HG03280 (cell line): Measurements from ENCODE around the gene ASB13.

Experiments
- ATAC-seq: cut with Tn5 transposase; IDR thresholded peaks from one replicate; pipeline ENCODE4 v1.9.1; 2021; ENCODE audit warnings: mild to moderate bottlenecking, moderate library complexity; ENCODE audit not compliant: unreplicated experiment

Gene ASB13

DNA sequence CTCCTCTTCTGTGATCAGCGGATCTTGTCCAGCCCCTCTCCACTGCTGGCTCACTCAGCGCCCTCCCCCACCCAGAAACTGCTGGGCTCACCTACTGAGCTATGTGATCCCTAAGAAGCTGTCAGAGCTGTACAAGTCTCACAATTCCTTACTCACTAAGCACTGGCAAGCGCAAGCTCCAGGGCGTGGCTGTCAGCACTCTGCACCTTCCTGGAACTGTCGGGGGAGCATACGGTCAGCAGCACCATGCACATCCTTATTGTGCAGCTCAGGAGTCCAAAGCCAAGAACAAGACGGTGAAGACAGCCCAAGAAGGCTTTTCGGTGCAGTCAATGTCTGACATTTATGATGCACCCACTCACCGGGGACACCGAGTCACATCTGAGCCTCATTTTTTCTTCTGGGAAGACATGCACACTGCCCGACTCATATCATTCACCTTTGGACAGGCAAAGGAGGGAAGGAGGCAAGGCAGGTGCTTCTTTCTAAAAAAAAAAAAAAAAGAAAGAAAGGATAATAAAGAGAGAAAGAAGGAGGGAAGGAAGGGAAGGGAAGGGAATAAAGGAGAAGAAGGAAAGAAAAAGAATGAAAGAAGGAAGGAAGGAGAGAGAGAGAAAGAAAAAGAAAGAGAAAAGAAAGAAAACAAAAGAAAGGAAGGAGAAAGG lies 56.3 kb downstream of the ASB13 start:
- no peak for ATAC-seq

DNA sequence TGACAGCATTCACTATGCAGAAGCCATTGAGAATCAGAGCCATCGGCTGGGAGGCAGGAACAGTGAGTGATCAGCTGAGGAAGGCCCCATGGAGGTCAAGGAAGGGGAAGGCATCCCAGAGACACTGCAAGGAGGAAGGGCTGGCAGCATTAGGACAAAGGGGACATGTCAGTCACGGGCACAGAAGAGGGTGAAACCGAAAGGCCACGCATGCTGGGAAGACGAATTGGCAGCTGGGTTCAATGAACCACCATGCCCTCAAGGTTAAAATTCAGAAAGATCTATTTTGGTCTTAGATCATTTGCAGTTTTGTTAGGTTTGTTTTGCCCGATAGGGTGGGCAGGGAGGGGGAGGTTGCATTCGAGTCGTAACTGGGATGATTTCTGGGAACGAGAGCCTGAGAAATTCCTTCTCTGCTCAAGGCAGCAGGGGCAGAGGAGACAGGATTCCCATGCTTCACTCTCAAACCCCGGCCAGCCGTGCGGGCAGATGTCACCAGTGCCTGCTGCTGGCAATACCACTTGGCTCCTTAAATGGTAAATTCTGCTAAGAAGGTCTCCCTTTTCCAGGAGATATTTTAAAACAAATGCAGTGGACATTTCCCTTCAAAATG lies 57.7 kb downstream of the ASB13 start:
- ATAC-seq: no peak

GRCh38 chr10:5607594-5607993 lies 58.8 kb downstream of the ASB13 start:
- no peak for ATAC-seq

GRCh38 chr10:5606864-5607263 lies 59.5 kb downstream of the ASB13 start:
- no peak for ATAC-seq

GRCh38 chr10:5606321-5606720 lies 60.1 kb downstream of the ASB13 start:
- no peak for ATAC-seq

DNA sequence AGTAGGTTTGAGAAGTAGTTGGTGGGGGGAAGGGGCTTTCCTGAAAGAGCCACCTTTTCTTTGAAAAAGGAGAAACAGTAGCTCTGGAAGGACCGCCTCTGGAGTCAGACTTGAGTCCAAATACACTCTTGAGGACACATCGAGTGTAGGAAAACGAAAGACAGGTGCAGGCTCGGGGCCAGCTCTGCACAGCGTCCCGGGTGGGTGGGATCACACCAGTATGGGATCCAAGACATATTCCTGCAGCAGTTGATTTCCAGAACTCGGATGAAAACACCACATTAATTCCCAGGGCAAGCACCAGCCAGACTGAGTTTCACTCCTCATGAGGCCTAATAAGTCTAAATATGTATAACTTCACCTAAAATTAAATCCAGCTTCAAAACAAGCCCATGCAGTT lies 61.4 kb downstream of the ASB13 start:
- ATAC-seq: no peak

- ATAC-seq: no peak
These were observed 62.0 kb downstream of the ASB13 start for GRCh38 chr10:5604236-5604925.

- no peak for ATAC-seq
These were observed 62.6 kb downstream of the ASB13 start for GRCh38 chr10:5603848-5604170.

- no peak for ATAC-seq
These were observed 63.1 kb downstream of the ASB13 start for GRCh38 chr10:5603091-5603847.

DNA sequence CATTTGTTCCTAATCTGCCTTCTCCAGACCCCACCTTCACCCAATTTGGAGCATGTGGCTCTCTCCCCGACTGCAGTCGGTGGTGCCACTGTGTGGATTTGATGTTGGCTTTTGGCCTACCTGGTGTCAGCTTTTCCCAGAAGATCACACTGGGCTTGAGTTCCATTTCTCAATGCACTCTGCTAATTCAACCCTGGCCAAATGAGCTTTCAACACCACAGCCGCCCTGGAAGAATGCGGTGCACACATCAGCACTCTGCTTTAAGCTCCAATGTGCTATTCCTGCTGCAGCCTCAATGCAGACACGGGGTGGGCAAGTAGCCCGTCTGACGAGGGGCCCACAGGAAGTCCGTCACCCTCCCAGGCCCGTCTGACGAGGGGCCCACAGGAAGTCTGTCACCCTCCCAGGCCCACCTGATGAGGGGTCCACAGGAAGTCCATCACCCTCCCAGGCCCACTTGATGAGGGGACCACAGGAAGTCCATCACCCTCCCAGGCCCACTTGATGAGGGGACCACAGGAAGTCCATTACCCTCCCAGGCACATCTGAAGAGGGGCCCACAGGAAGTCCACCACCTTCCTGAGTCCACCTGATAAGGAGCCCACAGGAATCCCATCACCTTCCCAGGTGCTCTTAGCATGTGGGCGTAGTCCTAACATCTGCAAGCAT lies 64.4 kb downstream of the ASB13 start:
- ATAC-seq: no peak

- no peak for ATAC-seq
These were observed 65.5 kb downstream of the ASB13 start for GRCh38 chr10:5600908-5601307.

- no peak for ATAC-seq
These were observed 66.5 kb downstream of the ASB13 start for GRCh38 chr10:5599613-5600520.

DNA sequence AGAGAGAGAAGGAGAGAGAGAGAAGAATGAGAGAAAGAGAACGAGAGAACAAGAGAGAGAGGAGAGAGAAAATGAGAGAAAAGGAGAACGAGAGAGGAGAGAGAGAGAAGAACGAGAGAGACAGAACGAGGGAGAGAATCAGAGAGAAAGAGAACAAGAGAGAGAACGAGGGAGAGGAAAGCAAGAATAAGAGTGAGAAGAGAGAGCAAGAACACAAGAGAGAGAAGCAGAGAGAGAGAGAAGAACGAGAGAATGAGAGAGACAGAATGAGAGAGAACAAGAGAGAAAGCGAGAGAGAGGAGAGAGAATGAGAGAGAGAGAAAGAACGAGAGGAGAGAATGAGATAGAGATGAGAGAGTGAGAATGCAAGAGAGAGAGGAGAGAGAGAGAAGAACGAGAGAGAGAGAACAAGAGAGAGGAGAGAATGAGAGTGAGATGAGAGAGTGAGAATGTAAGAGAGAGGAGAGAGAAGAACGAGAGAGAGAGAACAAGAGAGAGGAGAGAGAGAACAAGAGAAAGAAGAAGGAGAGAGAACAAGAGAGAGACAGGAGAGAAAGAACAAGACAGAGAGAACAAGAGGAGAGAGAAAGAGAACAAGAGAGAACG lies 68.2 kb downstream of the ASB13 start:
- ATAC-seq: no peak

DNA sequence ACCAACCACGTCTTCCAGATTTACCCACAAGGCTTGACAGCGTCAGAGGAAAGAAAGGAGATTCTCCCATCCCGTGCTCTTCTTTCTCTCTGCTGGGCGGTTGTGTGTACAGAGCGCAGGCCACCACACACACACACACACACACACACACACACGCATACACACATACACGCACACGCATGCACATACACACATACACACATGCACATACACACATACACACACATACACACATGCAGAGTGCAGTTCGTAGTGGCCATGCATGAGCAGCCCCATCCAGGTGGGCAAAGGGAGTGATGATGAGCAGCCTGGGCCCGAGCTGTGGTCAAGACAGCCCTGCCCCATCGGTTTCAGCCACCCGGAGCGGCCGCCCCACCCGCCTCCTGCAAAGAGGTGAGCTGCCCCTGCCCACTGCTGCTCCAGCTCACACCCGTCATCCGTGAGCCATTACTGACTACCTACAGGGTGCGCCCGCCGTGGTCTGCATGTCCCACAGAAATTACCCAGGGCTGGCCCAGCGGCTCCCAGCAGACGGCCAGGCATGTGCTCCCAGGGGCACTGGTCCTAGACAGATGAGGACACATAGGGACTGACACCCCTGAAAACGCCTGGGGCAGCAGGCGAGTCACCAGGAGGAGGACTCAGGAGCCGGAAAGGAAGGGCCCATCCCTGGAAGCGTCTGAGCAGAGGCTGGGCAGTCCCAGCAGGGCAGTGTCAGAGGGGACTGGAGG lies 69.6 kb downstream of the ASB13 start:
- ATAC-seq: no peak

- no peak for ATAC-seq
These were observed 70.4 kb downstream of the ASB13 start for GRCh38 chr10:5595994-5596471.

- no peak for ATAC-seq
These were observed 70.8 kb downstream of the ASB13 start for GRCh38 chr10:5595591-5595990.

GRCh38 chr10:5595095-5595494 lies 71.3 kb downstream of the ASB13 start:
- ATAC-seq: no peak

- ATAC-seq: no peak
These were observed 71.9 kb downstream of the ASB13 start for GRCh38 chr10:5594271-5595049.
